Tibial artery (tissue), 4 donors: ENCODE data around the gene AGAP3.
A peak's percentile ranks its signal among the peaks of the same experiment; 100 is the strongest.

Experiments
- DNase-seq, 2 donors: peaks; one replicate each; pipeline ENCODE4 v3.0.0-alpha.2; 2019
- H3K27ac ChIP-seq, 2 donors: fragments of 200-600 bp; sonication (generic) in 1 of 2; 1 replicate in 1 of 2; 2 replicates in 1 of 2; pipeline ENCODE4 v1.5.1; 2018 to 2019; ENCODE audit warnings: mild to moderate bottlenecking in 1 of 2
- H3K27me3 ChIP-seq, 2 donors: fragments of 200-600 bp; sonication (generic) in 1 of 2; one replicate each; pipeline versions ENCODE4 v1.5.1 to v1.6.0; 2016 to 2019
- H3K36me3 ChIP-seq, 3 donors: fragments of 200-600 bp; sonication (generic) in 2 of 3; one replicate each; pipeline ENCODE4 v1.5.1; 2016 to 2019; ENCODE audit warnings: mild to moderate bottlenecking in 2 of 3
- H3K4me1 ChIP-seq, 4 donors: fragments of 200-600 bp; sonication (generic) in 2 of 4; 1 replicate in 3 of 4; 2 replicates in 1 of 4; pipeline ENCODE4 v1.5.1; 2016 to 2019
- H3K4me3 ChIP-seq, 2 donors: fragments of 200-600 bp; sonication (generic) in 1 of 2; 1 replicate in 1 of 2; 2 replicates in 1 of 2; pipeline ENCODE4 v1.5.1; 2018 to 2019; ENCODE audit warnings: mild to moderate bottlenecking in 2 of 2
- H3K9me3 ChIP-seq, 3 donors: fragments of 200-600 bp; sonication (generic) in 1 of 3; one replicate each; pipeline ENCODE4 v1.5.1; 2016 to 2019
- intact Hi-C: fragments of 100-400 bp; cut with DNase I; formaldehyde crosslinking; loops from one replicate; pipeline ENCODE4 v1.15.0; 2023; ENCODE audit warnings: low total_unique reads
- TF ChIP-seq, protein P1 (sequence below), 2 experiments: fragments of 200-600 bp in 1 of 2; fragments of 450-650 bp in 1 of 2; IDR thresholded peaks; one replicate each; pipeline ENCODE4 v1.5.1; 2017 to 2019; ENCODE audit warnings: antibody characterized with exemption in 2 of 2, mild to moderate bottlenecking in 1 of 2, moderate library complexity in 1 of 2

The AGAP3 gene

DNA sequence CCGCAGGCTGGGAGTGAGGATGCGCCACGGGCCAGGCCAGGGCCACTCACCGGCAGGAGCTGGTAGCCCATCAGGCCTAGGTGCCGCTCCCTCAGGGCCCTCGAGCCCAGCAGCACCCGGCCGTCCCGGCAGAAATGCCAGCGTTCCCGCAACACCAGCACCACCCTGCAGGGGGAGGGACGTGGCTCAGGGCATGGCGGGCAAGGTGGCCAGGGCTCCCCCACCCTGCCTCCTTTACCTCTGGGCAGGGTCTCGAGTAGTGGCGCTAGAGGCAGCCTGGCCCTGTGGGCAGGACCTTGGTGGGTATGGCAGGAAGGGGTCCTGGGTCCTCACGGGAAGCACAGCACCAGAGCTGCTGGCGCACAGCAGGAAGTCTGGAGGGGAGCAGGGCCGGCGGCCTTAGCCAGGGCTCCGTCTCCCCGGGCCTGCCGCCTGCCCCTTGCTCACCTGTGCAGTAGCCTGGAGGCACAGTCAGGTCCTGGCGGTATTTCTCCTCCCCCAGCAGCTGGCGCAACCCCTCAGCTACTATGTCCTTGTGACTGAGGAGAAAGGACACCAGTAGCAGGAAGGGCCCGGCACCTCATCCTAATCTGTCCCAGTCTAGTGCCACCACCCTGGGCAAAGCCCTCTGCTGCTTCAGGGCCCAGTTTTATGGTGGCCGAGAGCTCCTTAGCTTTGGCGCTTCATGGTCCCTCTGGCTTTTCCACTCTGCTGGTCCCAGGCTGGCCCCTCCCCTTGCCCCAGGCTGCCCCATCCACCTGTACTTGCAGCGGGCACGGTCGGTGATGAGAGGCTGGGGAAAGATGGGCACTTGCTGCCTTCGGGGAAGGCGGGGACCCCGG lies 9.2 kb upstream of the AGAP3 start:
- peaks cover 0 to 49% (median 35%) of the 10 kb centered on the region in 4 donors for H3K4me1 ChIP-seq
- H3K36me3 ChIP-seq = peaks cover 26 to 56% (median 54%) of the 10 kb centered on the region in 3 donors
- TF ChIP-seq, protein P1, sequence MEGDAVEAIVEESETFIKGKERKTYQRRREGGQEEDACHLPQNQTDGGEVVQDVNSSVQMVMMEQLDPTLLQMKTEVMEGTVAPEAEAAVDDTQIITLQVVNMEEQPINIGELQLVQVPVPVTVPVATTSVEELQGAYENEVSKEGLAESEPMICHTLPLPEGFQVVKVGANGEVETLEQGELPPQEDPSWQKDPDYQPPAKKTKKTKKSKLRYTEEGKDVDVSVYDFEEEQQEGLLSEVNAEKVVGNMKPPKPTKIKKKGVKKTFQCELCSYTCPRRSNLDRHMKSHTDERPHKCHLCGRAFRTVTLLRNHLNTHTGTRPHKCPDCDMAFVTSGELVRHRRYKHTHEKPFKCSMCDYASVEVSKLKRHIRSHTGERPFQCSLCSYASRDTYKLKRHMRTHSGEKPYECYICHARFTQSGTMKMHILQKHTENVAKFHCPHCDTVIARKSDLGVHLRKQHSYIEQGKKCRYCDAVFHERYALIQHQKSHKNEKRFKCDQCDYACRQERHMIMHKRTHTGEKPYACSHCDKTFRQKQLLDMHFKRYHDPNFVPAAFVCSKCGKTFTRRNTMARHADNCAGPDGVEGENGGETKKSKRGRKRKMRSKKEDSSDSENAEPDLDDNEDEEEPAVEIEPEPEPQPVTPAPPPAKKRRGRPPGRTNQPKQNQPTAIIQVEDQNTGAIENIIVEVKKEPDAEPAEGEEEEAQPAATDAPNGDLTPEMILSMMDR (IDR thresholded peaks at IDR 0.05) = peak in 1 of 2 experiments; percentile 12
- no peak overlapping the region for H3K4me3 ChIP-seq
- DNase-seq = no peak
- intact Hi-C loops = no loop called here
- no peaks in the 10 kb centered on the region for H3K9me3 ChIP-seq
- peak overlapping the region; percentile 11 to 38 for H3K27ac ChIP-seq
- no peaks in the 10 kb centered on the region for H3K27me3 ChIP-seq

DNA sequence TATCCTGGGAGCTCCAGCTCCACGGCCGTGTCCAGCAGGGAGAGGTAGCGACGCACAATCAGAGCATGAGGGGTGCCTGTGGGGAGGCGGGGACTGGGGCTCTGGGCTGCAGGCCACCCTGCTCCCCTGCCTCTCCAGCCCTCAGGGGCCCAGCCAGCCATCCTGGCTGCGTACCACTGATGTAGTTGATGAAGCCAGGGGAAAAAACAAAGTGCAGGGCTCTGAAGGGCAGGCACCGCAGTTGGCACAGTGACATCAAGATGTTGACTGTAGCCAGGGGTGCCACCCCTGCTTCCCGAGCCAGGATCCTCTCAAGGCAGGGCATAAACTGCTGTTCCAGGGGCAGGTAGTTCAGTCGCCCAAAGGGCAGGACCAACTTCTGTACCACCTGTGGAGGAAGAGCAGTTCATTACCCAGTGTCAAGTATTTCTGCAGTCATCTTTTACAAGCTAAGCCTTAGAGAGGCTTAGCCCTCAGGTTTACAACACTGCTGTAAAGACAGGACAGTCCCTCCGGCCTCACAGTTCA lies 8.5 kb upstream of the AGAP3 start:
- intact Hi-C loops = no loop called here
- H3K9me3 ChIP-seq = no peaks in the 10 kb centered on the region
- TF ChIP-seq, protein P1 (IDR thresholded peaks at IDR 0.05) = no peak
- H3K27ac ChIP-seq = peak overlapping the region; percentile 11 to 38
- peaks cover 22 to 50% (median 47%) of the 10 kb centered on the region in 3 donors for H3K36me3 ChIP-seq
- DNase-seq = no peak
- peaks cover 0 to 56% (median 42%) of the 10 kb centered on the region in 4 donors for H3K4me1 ChIP-seq
- no peaks in the 10 kb centered on the region for H3K27me3 ChIP-seq
- H3K4me3 ChIP-seq = no peak overlapping the region

DNA sequence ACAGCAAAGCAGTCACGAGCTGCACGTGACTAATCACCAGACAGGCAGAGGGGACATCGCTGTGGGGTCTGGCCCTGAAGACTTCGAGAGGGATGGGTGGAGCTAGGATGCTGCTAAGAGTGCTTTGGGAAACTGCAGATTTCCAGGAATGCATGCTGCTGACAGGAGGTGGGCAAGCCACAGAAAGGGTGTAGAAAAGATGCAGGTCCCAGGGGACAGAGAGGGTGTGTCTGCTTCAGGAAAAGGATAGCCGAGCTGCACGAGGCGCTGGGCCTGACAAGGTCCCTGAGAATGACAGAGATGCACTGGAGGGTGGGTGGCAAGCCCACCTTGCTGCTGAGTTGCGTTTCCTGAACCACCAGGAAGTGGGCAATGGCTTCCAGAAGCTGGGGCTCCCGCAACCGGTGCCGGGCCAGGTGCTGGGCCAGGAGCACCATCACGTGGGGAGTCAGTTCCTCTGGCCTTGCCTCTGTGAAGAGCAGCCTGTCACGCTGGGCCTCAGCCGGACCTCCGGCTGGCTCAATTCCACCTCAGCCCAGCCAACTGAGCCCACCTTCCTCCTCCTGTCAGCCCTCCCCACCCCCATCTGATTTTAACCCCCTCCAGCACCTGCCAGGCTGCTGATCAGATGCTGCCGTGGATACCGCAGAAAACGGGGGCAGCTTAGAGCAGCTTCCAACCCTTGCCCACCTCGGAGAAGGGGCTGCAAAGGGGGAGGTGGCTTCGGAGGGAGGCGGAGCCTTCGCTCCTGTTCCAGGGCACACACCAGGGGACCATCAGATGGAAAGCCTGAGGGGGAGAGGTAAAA lies 7.8 kb upstream of the AGAP3 start:
- H3K36me3 ChIP-seq = peaks cover 16 to 43% (median 41%) of the 10 kb centered on the region in 3 donors
- H3K27ac ChIP-seq = peak overlapping the region in 1 of 2 donors; percentile 38
- intact Hi-C loops = no loop called here
- H3K27me3 ChIP-seq = no peaks in the 10 kb centered on the region
- DNase-seq = peak; percentile 67 to 75
- no peaks in the 10 kb centered on the region for H3K9me3 ChIP-seq
- H3K4me1 ChIP-seq = peaks cover 0 to 57% (median 43%) of the 10 kb centered on the region in 4 donors
- no peak overlapping the region for H3K4me3 ChIP-seq
- TF ChIP-seq, protein P1 (IDR thresholded peaks at IDR 0.05) = no peak

DNA sequence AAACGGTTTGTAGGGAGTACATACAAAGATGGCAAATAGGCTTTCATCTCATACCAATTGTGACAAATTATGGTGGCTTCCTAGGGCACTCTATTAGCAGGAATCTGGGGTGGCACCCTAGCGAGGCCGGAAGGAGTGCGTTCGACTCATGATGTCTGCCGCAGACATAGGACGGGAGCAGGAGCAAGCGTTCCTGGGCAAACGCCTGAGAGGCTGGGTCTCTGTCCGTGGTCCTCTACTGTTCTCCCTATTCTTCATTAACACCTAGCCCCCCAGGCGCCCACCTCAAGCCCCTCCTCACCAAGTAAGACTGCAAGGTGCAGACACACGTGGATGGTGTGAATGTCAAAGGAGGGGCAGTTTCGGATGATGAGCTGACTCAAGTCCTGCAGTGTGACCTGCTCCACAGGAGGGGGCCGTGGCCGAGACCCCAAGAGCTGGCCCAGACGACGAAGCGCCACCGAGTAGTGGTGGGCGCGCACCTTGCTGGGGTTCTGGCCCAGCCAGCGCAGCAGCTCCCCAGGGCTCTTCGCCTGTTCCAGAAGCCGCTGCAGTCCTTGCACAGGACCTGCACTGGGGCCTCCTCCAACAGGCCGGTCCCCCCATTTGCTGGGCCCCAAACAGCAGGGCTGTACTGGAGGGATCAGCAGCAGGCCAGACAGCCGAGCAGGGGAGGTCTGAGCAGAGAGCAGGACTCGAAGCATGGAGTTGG lies 6.9 kb upstream of the AGAP3 start:
- DNase-seq = peak in 1 of 2 donors; percentile 64
- intact Hi-C loops = no loop called here
- peaks cover 0 to 63% (median 45%) of the 10 kb centered on the region in 4 donors for H3K4me1 ChIP-seq
- peaks cover 8 to 34% (median 32%) of the 10 kb centered on the region in 3 donors for H3K36me3 ChIP-seq
- H3K27ac ChIP-seq = peak overlapping the region; percentile 98 to 99
- H3K4me3 ChIP-seq = peak overlapping the region; percentile 89 to 95
- no peaks in the 10 kb centered on the region for H3K9me3 ChIP-seq
- TF ChIP-seq, protein P1 (IDR thresholded peaks at IDR 0.05) = no peak
- no peaks in the 10 kb centered on the region for H3K27me3 ChIP-seq

DNA sequence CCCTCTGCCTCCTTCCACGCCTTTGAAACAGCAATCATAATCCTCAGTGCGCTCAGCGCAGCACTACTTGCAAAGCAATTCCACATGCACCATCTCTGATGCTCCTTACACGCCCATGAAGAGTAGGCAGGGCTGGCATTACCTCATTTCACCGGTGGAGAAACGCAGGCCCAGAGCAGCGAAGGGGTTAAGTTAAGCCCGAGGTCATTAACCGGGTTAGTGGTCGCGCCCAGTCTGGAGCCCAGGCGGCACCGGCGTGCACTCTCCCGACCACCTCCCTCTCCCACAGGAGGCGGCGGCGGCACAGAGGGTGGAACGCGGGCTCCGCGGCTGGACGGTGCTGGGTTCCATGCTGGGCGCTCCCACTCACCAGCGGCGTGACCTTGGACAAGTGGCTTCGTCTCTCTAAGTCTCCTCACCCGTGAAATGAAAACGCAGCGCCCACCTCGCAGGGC lies 6.2 kb upstream of the AGAP3 start:
- intact Hi-C loops = no loop called here
- TF ChIP-seq, protein P1 (IDR thresholded peaks at IDR 0.05) = no peak
- no peaks in the 10 kb centered on the region for H3K27me3 ChIP-seq
- peak in 1 of 2 donors; percentile 60 for DNase-seq
- H3K9me3 ChIP-seq = no peaks in the 10 kb centered on the region
- H3K4me1 ChIP-seq = peaks cover 0 to 63% (median 46%) of the 10 kb centered on the region in 4 donors
- peak overlapping the region; percentile 98 to 99 for H3K27ac ChIP-seq
- H3K4me3 ChIP-seq = peak overlapping the region; percentile 89 to 95
- H3K36me3 ChIP-seq = peaks cover 2 to 26% (median 25%) of the 10 kb centered on the region in 3 donors
